ENCODE results near the gene VWA7.

The VWA7 gene

GRCh38 chr6:31752739-31753319 lies 24.3 kb downstream of the VWA7 start:
- no peak for DNase-seq (ENCODE audit: low spot score)

GRCh38 chr6:31750411-31751022 lies 26.6 kb downstream of the VWA7 start:
- no peak for DNase-seq (ENCODE audit: low spot score)

- DNase-seq (ENCODE audit: low spot score): no peak
These were observed 27.7 kb downstream of the VWA7 start for GRCh38 chr6:31749301-31750036.

- no peak for DNase-seq (ENCODE audit: low spot score)
These were observed 32.7 kb downstream of the VWA7 start for GRCh38 chr6:31744422-31744821.

- no peak for DNase-seq (ENCODE audit: low spot score)
These were observed 34.2 kb downstream of the VWA7 start for GRCh38 chr6:31742894-31743293.

GRCh38 chr6:31741815-31742214 lies 35.3 kb downstream of the VWA7 start:
- DNase-seq (ENCODE audit: low spot score): no peak

GRCh38 chr6:31740397-31741223 lies 36.5 kb downstream of the VWA7 start:
- DNase-seq (ENCODE audit: low spot score): no peak

GRCh38 chr6:31739639-31740396 lies 37.3 kb downstream of the VWA7 start, which contains the start of gene MSH5:
MSH5 (plus strand) TSS chr6:31740005; CDS start chr6:31740467, 462 bp downstream.
- peak; percentile 99 for DNase-seq (ENCODE audit: low spot score)

- DNase-seq (ENCODE audit: low spot score): peak; percentile 54
These were observed 38.8 kb downstream of the VWA7 start for GRCh38 chr6:31737991-31738979.

- no peak for DNase-seq (ENCODE audit: low spot score)
These were observed 39.7 kb downstream of the VWA7 start for GRCh38 chr6:31737315-31737990.

GRCh38 chr6:31736768-31737314 lies 40.3 kb downstream of the VWA7 start:
- no peak for DNase-seq (ENCODE audit: low spot score)

GRCh38 chr6:31736021-31736767 lies 40.9 kb downstream of the VWA7 start, which contains the start of gene CLIC1:
CLIC1 (minus strand) TSS chr6:31736530; CDS start chr6:31736300, 230 bp downstream.
- peak; percentile 82 for DNase-seq (ENCODE audit: low spot score)

- DNase-seq (ENCODE audit: low spot score): peak; percentile 43
These were observed 42.2 kb downstream of the VWA7 start for GRCh38 chr6:31734821-31735406.

GRCh38 chr6:31734247-31734820 lies 42.8 kb downstream of the VWA7 start:
- no peak for DNase-seq (ENCODE audit: low spot score)

- no peak for DNase-seq (ENCODE audit: low spot score)
These were observed 43.4 kb downstream of the VWA7 start for GRCh38 chr6:31733734-31734133.

- no peak for DNase-seq (ENCODE audit: low spot score)
These were observed 45.1 kb downstream of the VWA7 start for GRCh38 chr6:31732029-31732428.

- no peak for DNase-seq (ENCODE audit: low spot score)
These were observed 46.5 kb downstream of the VWA7 start for GRCh38 chr6:31730631-31731086.
